ENCODE results near the gene THRB.

DNA sequence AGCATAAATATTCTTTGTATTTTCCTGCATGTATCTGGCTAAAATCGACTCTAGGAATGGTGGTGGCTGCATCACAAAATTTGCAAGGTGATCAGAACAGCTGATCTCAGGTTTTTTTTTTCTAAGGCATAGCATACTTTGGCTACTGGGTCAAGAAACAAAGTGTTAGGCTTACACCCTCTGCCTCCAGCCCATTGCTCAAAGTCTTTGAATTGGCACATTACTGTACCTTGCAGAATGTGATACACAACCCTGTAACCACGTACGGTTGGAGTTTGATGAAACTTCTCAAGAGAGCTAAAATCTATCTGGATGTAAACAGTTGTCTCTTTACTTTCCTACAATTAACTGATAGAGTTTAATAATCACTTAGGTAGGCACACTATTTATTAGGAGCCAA, 188.1 kb downstream of the THRB start:
- TF ChIP-seq, protein P1, sequence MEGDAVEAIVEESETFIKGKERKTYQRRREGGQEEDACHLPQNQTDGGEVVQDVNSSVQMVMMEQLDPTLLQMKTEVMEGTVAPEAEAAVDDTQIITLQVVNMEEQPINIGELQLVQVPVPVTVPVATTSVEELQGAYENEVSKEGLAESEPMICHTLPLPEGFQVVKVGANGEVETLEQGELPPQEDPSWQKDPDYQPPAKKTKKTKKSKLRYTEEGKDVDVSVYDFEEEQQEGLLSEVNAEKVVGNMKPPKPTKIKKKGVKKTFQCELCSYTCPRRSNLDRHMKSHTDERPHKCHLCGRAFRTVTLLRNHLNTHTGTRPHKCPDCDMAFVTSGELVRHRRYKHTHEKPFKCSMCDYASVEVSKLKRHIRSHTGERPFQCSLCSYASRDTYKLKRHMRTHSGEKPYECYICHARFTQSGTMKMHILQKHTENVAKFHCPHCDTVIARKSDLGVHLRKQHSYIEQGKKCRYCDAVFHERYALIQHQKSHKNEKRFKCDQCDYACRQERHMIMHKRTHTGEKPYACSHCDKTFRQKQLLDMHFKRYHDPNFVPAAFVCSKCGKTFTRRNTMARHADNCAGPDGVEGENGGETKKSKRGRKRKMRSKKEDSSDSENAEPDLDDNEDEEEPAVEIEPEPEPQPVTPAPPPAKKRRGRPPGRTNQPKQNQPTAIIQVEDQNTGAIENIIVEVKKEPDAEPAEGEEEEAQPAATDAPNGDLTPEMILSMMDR (IDR thresholded peaks at IDR 0.05), result no peak
- TF ChIP-seq POLR2A (IDR thresholded peaks at IDR 0.05) (no peak), EP300 (IDR thresholded peaks at IDR 0.05) (no peak), POLR2AphosphoS5 (IDR thresholded peaks at IDR 0.05) (no peak)

Measured in upper lobe of left lung (tissue), 4 donors.